ENCODE results near the gene PRRT2.

PRRT2 gene

GRCh38 chr16:29794231-29794710, 17.7 kb upstream of the PRRT2 start:
- H3K9me3 ChIP-seq (ENCODE audit: insufficient read depth, low read length): no peaks in the 10 kb centered on the region
- H3K36me3 ChIP-seq (ENCODE audit: low read length): peaks cover 25% of the 10 kb centered on the region
- H3K27me3 ChIP-seq (ENCODE audit: low read length): no peaks in the 10 kb centered on the region
- no peak overlapping the region for H3K27ac ChIP-seq (ENCODE audit: low read depth, low read length)
- H3K4me2 ChIP-seq (ENCODE audit: low read depth, low read length, poor library complexity, severe bottlenecking): no peak overlapping the region
- no peak overlapping the region for H3K4me3 ChIP-seq (ENCODE audit: insufficient read depth, low read length, poor library complexity, severe bottlenecking)
- no peaks in the 10 kb centered on the region for H3F3A ChIP-seq (ENCODE audit: insufficient read depth)
- no peak overlapping the region for H3K9ac ChIP-seq (ENCODE audit: low read length)
- H3K79me2 ChIP-seq (ENCODE audit: insufficient read depth, low read length): peaks cover 69% of the 10 kb centered on the region
- no peak for TF ChIP-seq CTCF (IDR thresholded peaks at IDR 0.05; ENCODE audit: insufficient read depth, low read length, poor library complexity, severe bottlenecking)
- no peak for TF ChIP-seq EZH2phosphoT487 (conservative IDR thresholded peaks at IDR 0.05; ENCODE audit: low read length)
- no peaks in the 10 kb centered on the region for H3K9me2 ChIP-seq (replicated peaks; ENCODE audit: insufficient read depth, low read length)
- no peak overlapping the region for H2AFZ ChIP-seq (ENCODE audit: low read depth, low read length, severe bottlenecking)
- H4K20me1 ChIP-seq (ENCODE audit: low read depth, low read length): peaks cover 7% of the 10 kb centered on the region; the same call in 1 of the 2 replicates

GRCh38 chr16:29802416-29802935, 9.5 kb upstream of the PRRT2 start:
- no peaks in the 10 kb centered on the region for H3K9me3 ChIP-seq (ENCODE audit: insufficient read depth, low read length)
- H3K9me2 ChIP-seq (replicated peaks; ENCODE audit: insufficient read depth, low read length): no peaks in the 10 kb centered on the region
- no peaks in the 10 kb centered on the region for H3K27me3 ChIP-seq (ENCODE audit: low read length)
- peaks cover 31% of the 10 kb centered on the region for H3F3A ChIP-seq (ENCODE audit: insufficient read depth)
- H3K9ac ChIP-seq (ENCODE audit: low read length): no peak overlapping the region
- H2AFZ ChIP-seq (ENCODE audit: low read depth, low read length, severe bottlenecking): no peak overlapping the region
- peaks cover 21% of the 10 kb centered on the region for H3K36me3 ChIP-seq (ENCODE audit: low read length)
- TF ChIP-seq CTCF (IDR thresholded peaks at IDR 0.05; ENCODE audit: insufficient read depth, low read length, poor library complexity, severe bottlenecking): no peak
- TF ChIP-seq EZH2phosphoT487 (conservative IDR thresholded peaks at IDR 0.05; ENCODE audit: low read length): no peak
- peaks cover 6% of the 10 kb centered on the region; the same call in 1 of the 2 replicates for H3K79me2 ChIP-seq (ENCODE audit: insufficient read depth, low read length)
- H3K27ac ChIP-seq (ENCODE audit: low read depth, low read length): no peak overlapping the region
- H4K20me1 ChIP-seq (ENCODE audit: low read depth, low read length): no peaks in the 10 kb centered on the region
- no peak overlapping the region for H3K4me2 ChIP-seq (ENCODE audit: low read depth, low read length, poor library complexity, severe bottlenecking)
- H3K4me3 ChIP-seq (ENCODE audit: insufficient read depth, low read length, poor library complexity, severe bottlenecking): no peak overlapping the region

- peaks cover 12% of the 10 kb centered on the region; the same call in 1 of the 2 replicates for H3K79me2 ChIP-seq (ENCODE audit: insufficient read depth, low read length)
- H3K4me3 ChIP-seq (ENCODE audit: insufficient read depth, low read length, poor library complexity, severe bottlenecking): peak overlapping the region; percentile 64
- peaks cover 16% of the 10 kb centered on the region for H3K36me3 ChIP-seq (ENCODE audit: low read length)
- peaks cover 8% of the 10 kb centered on the region for H4K20me1 ChIP-seq (ENCODE audit: low read depth, low read length)
- peak overlapping the region; percentile 93 for H3K27ac ChIP-seq (ENCODE audit: low read depth, low read length)
- H2AFZ ChIP-seq (ENCODE audit: low read depth, low read length, severe bottlenecking): no peak overlapping the region
- H3K4me2 ChIP-seq (ENCODE audit: low read depth, low read length, poor library complexity, severe bottlenecking): peak overlapping the region; percentile 87
- no peaks in the 10 kb centered on the region for H3K27me3 ChIP-seq (ENCODE audit: low read length)
- H3K9ac ChIP-seq (ENCODE audit: low read length): peak overlapping the region; percentile 88
- H3K9me2 ChIP-seq (replicated peaks; ENCODE audit: insufficient read depth, low read length): no peaks in the 10 kb centered on the region
- H3K9me3 ChIP-seq (ENCODE audit: insufficient read depth, low read length): no peaks in the 10 kb centered on the region
- TF ChIP-seq EZH2phosphoT487 (conservative IDR thresholded peaks at IDR 0.05; ENCODE audit: low read length) (no peak), CTCF (IDR thresholded peaks at IDR 0.05; ENCODE audit: insufficient read depth, low read length, poor library complexity, severe bottlenecking) (no peak)
- H3F3A ChIP-seq (ENCODE audit: insufficient read depth): peaks cover 39% of the 10 kb centered on the region
Measured at GRCh38 chr16:29804020-29804419, 8.0 kb upstream of the PRRT2 start.

Measured in SU-DHL-6 (cell line).